SK-N-SH treated with all-trans-retinoic acid at 6 μM for 48 hours (cell line): ENCODE measurements around the gene GRB2.
"Not testable (repeated sequence)": the region's sequence is repeated elsewhere in the genome, so short reads cannot be mapped to it uniquely, and the experiment has no call there.

ENCODE experiments used
- ATAC-seq: fragments of 200-7000 bp; cut with Tn5 transposase; 3 replicates; pipeline ENCODE4 v1.9.1; 2020; ENCODE audit warnings: mild to moderate bottlenecking, moderate library complexity
- ARNTL ChIP-seq: fragments of 450-650 bp; formaldehyde crosslinking; IDR thresholded peaks from 2 replicates; pipeline ENCODE4 v1.5.0; 2020; ENCODE audit warnings: low read depth, mild to moderate bottlenecking, moderate library complexity, borderline replicate concordance
- BACH2 ChIP-seq: fragments of 250-450 bp; sonication (Bioruptor Pico); IDR thresholded peaks from 2 replicates; pipeline ENCODE4 v1.9.0; 2021; ENCODE audit warnings: mild to moderate bottlenecking, borderline replicate concordance
- CSDC2 ChIP-seq: fragments of 250-450 bp; sonication (Bioruptor Pico); IDR thresholded peaks from 2 replicates; pipeline ENCODE4 v1.5.0; 2020; ENCODE audit warnings: mild to moderate bottlenecking, moderate library complexity
- CSRNP3 ChIP-seq: fragments of 250-450 bp; sonication (Bioruptor Pico); IDR thresholded peaks from 2 replicates; pipeline ENCODE4 v1.5.1; 2021; ENCODE audit warnings: mild to moderate bottlenecking, moderate library complexity
- GLIS3 ChIP-seq: fragments of 250-450 bp; sonication (Bioruptor Pico); IDR thresholded peaks from 2 replicates; pipeline ENCODE4 v1.5.0; 2020; ENCODE audit warnings: mild to moderate bottlenecking, moderate library complexity
- ISL1 ChIP-seq: fragments of 250-450 bp; sonication (Bioruptor Pico); IDR thresholded peaks from 2 replicates; pipeline ENCODE4 v2.1.2; 2022; ENCODE audit warnings: mild to moderate bottlenecking, moderate library complexity
- OSR1 ChIP-seq: fragments of 250-450 bp; sonication (Bioruptor Pico); IDR thresholded peaks from 2 replicates; pipeline ENCODE4 v1.8.0; 2022; ENCODE audit warnings: moderate library complexity, mild to moderate bottlenecking, inconsistent platforms
- PPARA ChIP-seq: fragments of 250-450 bp; sonication (Bioruptor Pico); IDR thresholded peaks from 2 replicates; pipeline ENCODE4 v1.5.0; 2020; ENCODE audit warnings: mild to moderate bottlenecking, borderline replicate concordance
- SNAI2 ChIP-seq: fragments of 250-450 bp; sonication (Bioruptor Pico); IDR thresholded peaks from 2 replicates; pipeline ENCODE4 v1.5.0; 2020; ENCODE audit warnings: mild to moderate bottlenecking, moderate library complexity
- TCF4 ChIP-seq: fragments of 250-450 bp; sonication (Bioruptor Pico); IDR thresholded peaks from 2 replicates; pipeline ENCODE4 v1.8.0; 2021; ENCODE audit warnings: mild to moderate bottlenecking, moderate library complexity, borderline replicate concordance
- TOX ChIP-seq: fragments of 250-450 bp; sonication (Bioruptor Pico); IDR thresholded peaks from 2 replicates; pipeline ENCODE4 v1.8.0; 2021; ENCODE audit warnings: mild to moderate bottlenecking, moderate library complexity, borderline replicate concordance
- TSHZ2 ChIP-seq: fragments of 250-450 bp; sonication (Bioruptor Pico); IDR thresholded peaks from 2 replicates; pipeline ENCODE4 v1.5.0; 2020; ENCODE audit warnings: mild to moderate bottlenecking, moderate library complexity
- ZFP3 ChIP-seq: fragments of 250-450 bp; sonication (Bioruptor Pico); IDR thresholded peaks from 2 replicates; pipeline ENCODE4 v1.5.0; 2020; ENCODE audit warnings: mild to moderate bottlenecking, moderate library complexity
- ZFP30 ChIP-seq: fragments of 450-650 bp; formaldehyde crosslinking; IDR thresholded peaks from 2 replicates; pipeline ENCODE4 v1.5.0; 2022; ENCODE audit warnings: mild to moderate bottlenecking, moderate library complexity
- ZNF70 ChIP-seq: fragments of 450-650 bp; formaldehyde crosslinking; IDR thresholded peaks from 2 replicates; pipeline ENCODE4 v1.5.0; 2020; ENCODE audit warnings: mild to moderate bottlenecking, moderate library complexity
- ZNF8 ChIP-seq: fragments of 450-650 bp; formaldehyde crosslinking; IDR thresholded peaks from 2 replicates; pipeline ENCODE4 v1.5.0; 2020; ENCODE audit warnings: mild to moderate bottlenecking, moderate library complexity
- TF ChIP-seq, protein P1 (sequence below): fragments of 250-450 bp; sonication (Bioruptor Pico); IDR thresholded peaks from 2 replicates; pipeline ENCODE4 v1.8.0; 2021; ENCODE audit warnings: low read depth, mild to moderate bottlenecking, moderate library complexity, borderline replicate concordance
- TF ChIP-seq, protein P2 (sequence below): fragments of 250-450 bp; sonication (Bioruptor Pico); IDR thresholded peaks from 2 replicates; pipeline ENCODE4 v1.5.1; 2020; ENCODE audit warnings: low read depth, mild to moderate bottlenecking, moderate library complexity
- TF ChIP-seq, protein P3 (sequence below): fragments of 250-450 bp; sonication (Bioruptor Pico); IDR thresholded peaks from 2 replicates; pipeline ENCODE4 v1.8.0; 2020; ENCODE audit warnings: mild to moderate bottlenecking, moderate library complexity, borderline replicate concordance

The GRB2 gene

GRCh38 chr17:75384751-75385150, 20.7 kb downstream of the GRB2 start:
- TF ChIP-seq BACH2 (CRISPR knock-in tag) (no peak), TCF4 (CRISPR knock-in tag) (no peak), SNAI2 (CRISPR knock-in tag) (no peak), OSR1 (no peak), ARNTL (CRISPR knock-in tag) (no peak), ZFP3 (CRISPR knock-in tag) (no peak)
- TF ChIP-seq, all 23 proteins: peak for 0
- ATAC-seq = no peak

DNA sequence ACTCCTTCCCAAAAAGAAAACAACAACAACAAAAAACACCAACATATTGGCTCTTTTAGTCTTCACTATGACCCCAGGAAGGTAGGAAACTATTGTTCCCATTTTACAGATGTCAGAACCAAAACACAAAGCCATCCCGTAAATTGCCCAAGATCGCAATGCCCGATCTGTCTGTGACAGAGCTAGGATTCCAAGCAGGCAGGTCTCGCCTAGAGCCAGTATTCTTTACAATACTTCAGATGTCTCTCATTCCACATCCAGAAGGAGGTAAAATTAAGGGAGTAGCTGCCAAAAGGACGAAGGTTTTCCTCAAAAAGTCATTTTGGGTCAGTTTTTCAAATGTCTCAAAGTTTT, 21.7 kb downstream of the GRB2 start:
- ATAC-seq = no peak
- no peak for TF ChIP-seq GLIS3 (CRISPR knock-in tag)

DNA sequence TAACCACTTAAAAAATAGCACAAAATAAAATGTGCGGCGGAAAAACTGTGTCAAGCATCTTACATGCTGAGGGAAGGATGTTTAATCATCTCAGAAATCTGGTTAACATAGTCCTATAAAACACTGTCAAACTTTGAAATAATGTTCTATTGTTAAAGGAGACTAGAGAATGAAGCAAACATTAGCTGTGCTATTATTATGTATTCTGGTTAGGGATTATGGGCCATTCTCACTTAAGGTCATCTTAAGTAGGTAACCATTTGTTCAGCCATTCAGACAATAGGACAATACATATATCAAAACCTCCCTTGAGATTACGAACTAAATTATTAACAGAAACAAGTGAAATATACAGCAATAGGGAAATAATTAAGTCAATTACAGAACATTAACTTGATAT, 24.7 kb downstream of the GRB2 start:
- TF ChIP-seq CSRNP3 (no peak), CSDC2 (CRISPR knock-in tag) (no peak), PPARA (CRISPR knock-in tag) (no peak), ZNF70 (CRISPR knock-in tag) (no peak), ISL1 (CRISPR knock-in tag) (no peak; the same call in 1 of the 2 replicates), GLIS3 (CRISPR knock-in tag) (no peak), ZFP30 (CRISPR knock-in tag) (no peak), TOX (CRISPR knock-in tag) (no peak), SNAI2 (CRISPR knock-in tag) (no peak), TSHZ2 (CRISPR knock-in tag) (no peak)
- TF ChIP-seq, protein P1, sequence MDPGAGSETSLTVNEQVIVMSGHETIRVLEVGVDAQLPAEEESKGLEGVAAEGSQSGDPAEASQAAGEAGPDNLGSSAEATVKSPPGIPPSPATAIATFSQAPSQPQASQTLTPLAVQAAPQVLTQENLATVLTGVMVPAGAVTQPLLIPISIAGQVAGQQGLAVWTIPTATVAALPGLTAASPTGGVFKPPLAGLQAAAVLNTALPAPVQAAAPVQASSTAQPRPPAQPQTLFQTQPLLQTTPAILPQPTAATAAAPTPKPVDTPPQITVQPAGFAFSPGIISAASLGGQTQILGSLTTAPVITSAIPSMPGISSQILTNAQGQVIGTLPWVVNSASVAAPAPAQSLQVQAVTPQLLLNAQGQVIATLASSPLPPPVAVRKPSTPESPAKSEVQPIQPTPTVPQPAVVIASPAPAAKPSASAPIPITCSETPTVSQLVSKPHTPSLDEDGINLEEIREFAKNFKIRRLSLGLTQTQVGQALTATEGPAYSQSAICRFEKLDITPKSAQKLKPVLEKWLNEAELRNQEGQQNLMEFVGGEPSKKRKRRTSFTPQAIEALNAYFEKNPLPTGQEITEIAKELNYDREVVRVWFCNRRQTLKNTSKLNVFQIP = no peak
- TF ChIP-seq, protein P2, sequence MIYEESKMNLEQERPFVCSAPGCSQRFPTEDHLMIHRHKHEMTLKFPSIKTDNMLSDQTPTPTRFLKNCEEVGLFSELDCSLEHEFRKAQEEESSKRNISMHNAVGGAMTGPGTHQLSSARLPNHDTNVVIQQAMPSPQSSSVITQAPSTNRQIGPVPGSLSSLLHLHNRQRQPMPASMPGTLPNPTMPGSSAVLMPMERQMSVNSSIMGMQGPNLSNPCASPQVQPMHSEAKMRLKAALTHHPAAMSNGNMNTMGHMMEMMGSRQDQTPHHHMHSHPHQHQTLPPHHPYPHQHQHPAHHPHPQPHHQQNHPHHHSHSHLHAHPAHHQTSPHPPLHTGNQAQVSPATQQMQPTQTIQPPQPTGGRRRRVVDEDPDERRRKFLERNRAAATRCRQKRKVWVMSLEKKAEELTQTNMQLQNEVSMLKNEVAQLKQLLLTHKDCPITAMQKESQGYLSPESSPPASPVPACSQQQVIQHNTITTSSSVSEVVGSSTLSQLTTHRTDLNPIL (CRISPR knock-in tag) = no peak
- TF ChIP-seq, protein P3, sequence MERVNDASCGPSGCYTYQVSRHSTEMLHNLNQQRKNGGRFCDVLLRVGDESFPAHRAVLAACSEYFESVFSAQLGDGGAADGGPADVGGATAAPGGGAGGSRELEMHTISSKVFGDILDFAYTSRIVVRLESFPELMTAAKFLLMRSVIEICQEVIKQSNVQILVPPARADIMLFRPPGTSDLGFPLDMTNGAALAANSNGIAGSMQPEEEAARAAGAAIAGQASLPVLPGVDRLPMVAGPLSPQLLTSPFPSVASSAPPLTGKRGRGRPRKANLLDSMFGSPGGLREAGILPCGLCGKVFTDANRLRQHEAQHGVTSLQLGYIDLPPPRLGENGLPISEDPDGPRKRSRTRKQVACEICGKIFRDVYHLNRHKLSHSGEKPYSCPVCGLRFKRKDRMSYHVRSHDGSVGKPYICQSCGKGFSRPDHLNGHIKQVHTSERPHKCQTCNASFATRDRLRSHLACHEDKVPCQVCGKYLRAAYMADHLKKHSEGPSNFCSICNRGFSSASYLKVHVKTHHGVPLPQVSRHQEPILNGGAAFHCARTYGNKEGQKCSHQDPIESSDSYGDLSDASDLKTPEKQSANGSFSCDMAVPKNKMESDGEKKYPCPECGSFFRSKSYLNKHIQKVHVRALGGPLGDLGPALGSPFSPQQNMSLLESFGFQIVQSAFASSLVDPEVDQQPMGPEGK = no peak; the same call in 1 of the 2 replicates
- ATAC-seq = no peak; the same call in 1 of the 3 replicates

- ATAC-seq = peak; percentile 44; the same call in 2 of the 3 replicates
- TF ChIP-seq OSR1 (no peak), ZNF8 (peak; percentile 8; the same call in 1 of the 2 replicates), TSHZ2 (CRISPR knock-in tag) (no peak), ISL1 (CRISPR knock-in tag) (peak; percentile 88)
These were observed 25.2 kb downstream of the GRB2 start for GRCh38 chr17:75380315-75380714.

GRCh38 chr17:75379426-75379825, 26.1 kb downstream of the GRB2 start:
- not testable (repeated sequence) for ATAC-seq
